NB4 (cell line): Measurements from ENCODE around the gene F8.

ENCODE experiments used
- DNase-seq: peaks from one replicate; pipeline ENCODE4 v3.0.0; 2010; ENCODE audit warnings: low read depth
- H3K4me3 ChIP-seq: one replicate; pipeline ENCODE4 v1.5.1; 2011; ENCODE audit warnings: mild to moderate bottlenecking, low read depth, low read length, moderate library complexity
- CTCF ChIP-seq: IDR thresholded peaks from one replicate; pipeline ENCODE4 v1.5.1; 2012; ENCODE audit warnings: low read depth, low read length
- MAX ChIP-seq: IDR thresholded peaks from 2 replicates; pipeline ENCODE4 v1.6.1; 2011; ENCODE audit warnings: low read depth, low read length
- MYC ChIP-seq: IDR thresholded peaks from 2 replicates; pipeline ENCODE4 v1.6.1; 2011; ENCODE audit warnings: low read depth, low read length
- POLR2A ChIP-seq: IDR thresholded peaks from 2 replicates; pipeline ENCODE4 v1.6.1; 2011; ENCODE audit warnings: mild to moderate bottlenecking; ENCODE audit not compliant: insufficient read length; ENCODE audit errors: extremely low read depth

The F8 gene

GRCh38 chrX:155001873-155002272 lies 20.6 kb downstream of the F8 start:
- no peak for DNase-seq
- TF ChIP-seq MAX (no peak), CTCF (no peak)
- H3K4me3 ChIP-seq = no peak overlapping the region

- no peak for DNase-seq
These were observed 21.7 kb downstream of the F8 start for GRCh38 chrX:155000841-155001240.

GRCh38 chrX:154998204-154998880 lies 24.2 kb downstream of the F8 start:
- no peak overlapping the region for H3K4me3 ChIP-seq
- DNase-seq = no peak
- no peak for TF ChIP-seq CTCF
- TF ChIP-seq MYC = no peak
- TF ChIP-seq POLR2A = no peak
- TF ChIP-seq MAX = no peak

More at GRCh38 chrX:155000841-155001240, 21.7 kb downstream of the F8 start:
- no peak overlapping the region for H3K4me3 ChIP-seq
- no peak for TF ChIP-seq MYC
- TF ChIP-seq MAX = no peak
- no peak for TF ChIP-seq POLR2A
- no peak for TF ChIP-seq CTCF

- TF ChIP-seq MAX = no peak
- no peak for TF ChIP-seq POLR2A
- no peak for TF ChIP-seq CTCF
- TF ChIP-seq MYC = no peak
- H3K4me3 ChIP-seq = no peak overlapping the region
- no peak for DNase-seq
These were observed 31.0 kb downstream of the F8 start for GRCh38 chrX:154991476-154991875.

- TF ChIP-seq MYC (no peak), MAX (no peak), POLR2A (no peak), CTCF (no peak)
- no peak overlapping the region for H3K4me3 ChIP-seq
- DNase-seq = no peak
These were observed 31.5 kb downstream of the F8 start for GRCh38 chrX:154991039-154991438.

- TF ChIP-seq POLR2A (no peak), MYC (no peak), MAX (no peak), CTCF (no peak)
- H3K4me3 ChIP-seq = no peak overlapping the region
- no peak for DNase-seq
These were observed 32.0 kb downstream of the F8 start for GRCh38 chrX:154990496-154990895.
